ENCODE measurements around the gene MTHFD1L.

Gene MTHFD1L

DNA sequence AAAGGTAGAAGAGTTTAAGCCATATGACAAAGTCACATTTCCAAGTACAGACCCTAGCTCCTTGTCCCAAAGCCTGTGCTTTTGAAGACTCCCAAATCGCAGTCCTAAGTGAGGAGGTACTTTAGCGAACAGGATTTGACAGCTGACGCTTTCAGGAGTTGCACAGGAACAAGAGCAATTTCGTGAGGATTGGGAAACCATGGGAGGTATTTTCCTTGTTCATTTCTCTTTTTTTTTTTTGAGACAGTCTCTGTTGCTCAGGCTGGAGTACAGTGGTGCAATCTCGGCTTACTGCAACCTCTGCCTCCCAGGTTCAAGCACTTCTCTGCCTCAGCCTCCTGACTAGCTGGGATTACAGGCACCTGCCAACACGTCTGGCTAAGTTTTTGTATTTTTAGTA lies 150.6 kb downstream of the MTHFD1L start:
- H3K4me3 Mint-ChIP-seq: no peak overlapping the region
- no peaks in the 10 kb centered on the region for H3K4me1 Mint-ChIP-seq
- no peaks in the 10 kb centered on the region for H3K27me3 Mint-ChIP-seq
- no peaks in the 10 kb centered on the region for H3K9me3 Mint-ChIP-seq
- H3K27ac Mint-ChIP-seq: no peak overlapping the region
- H3K36me3 Mint-ChIP-seq: peaks cover 11% of the 10 kb centered on the region

DNA sequence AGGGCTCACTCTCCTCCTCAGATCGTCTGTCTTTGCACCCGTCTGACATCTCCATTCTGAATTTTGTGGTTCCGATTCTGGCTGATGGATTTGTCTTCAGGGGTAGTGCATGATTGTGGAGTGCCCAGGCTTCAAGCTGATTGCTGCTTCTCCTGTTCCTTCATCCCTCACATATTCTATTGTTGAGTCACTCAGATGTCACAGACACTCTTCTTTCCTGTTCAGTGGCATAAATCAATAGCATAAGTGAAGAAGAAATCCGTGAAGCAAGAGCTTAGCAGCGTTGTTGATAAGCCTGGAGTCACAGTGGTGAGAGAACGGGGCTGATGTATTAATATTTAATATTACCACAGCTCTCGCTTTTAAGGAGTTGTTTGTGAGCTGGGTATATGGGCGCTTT lies 152.5 kb downstream of the MTHFD1L start:
- Mint-ChIP-seq H3K27me3 (no peaks in the 10 kb centered on the region), H3K27ac (no peak overlapping the region), H3K9me3 (no peaks in the 10 kb centered on the region), H3K36me3 (peaks cover 14% of the 10 kb centered on the region), H3K4me1 (no peaks in the 10 kb centered on the region), H3K4me3 (no peak overlapping the region)

DNA sequence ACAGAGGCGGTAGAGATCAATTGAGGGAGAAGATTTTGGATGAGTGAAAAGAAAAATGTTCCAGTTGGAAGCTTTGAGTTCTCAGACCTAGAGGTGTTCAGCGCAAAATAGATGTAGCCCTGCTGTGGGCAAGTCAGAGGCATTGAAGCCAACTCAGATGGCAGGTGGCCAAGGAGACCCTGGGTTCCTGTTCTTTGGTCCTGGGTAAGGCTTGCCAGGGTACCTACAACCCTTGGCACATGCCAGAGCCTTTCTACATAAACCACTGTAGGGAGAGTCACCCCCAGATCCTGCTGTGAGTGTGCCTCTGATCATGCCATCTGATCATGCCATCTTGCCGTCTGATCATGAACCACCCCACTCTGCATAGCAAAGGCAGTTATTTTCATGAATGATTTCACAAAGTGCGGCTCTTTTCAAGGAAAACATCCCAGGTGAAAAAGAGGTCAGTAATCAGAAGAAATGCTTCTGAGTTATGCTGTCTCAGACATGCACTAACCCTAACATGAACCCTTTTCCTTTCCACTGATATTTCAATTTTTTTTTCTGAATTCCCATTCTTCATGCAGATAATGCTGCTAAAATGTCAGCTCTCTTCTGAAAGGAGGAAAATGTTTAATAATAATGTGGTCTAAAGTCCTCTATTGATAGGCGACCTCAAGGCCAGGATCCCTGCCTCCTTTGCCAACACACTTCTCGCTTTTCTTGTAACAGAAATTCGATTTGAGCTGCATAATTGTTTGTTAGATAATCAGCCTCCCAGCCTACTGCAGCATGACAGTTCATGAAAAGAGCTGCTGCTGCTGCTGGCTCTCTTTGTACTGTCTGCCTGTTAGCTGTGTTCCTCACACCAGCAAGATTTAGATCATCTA lies 153.6 kb downstream of the MTHFD1L start:
- Mint-ChIP-seq H3K9me3 (no peaks in the 10 kb centered on the region), H3K27me3 (no peaks in the 10 kb centered on the region), H3K27ac (no peak overlapping the region), H3K4me3 (no peak overlapping the region), H3K4me1 (no peaks in the 10 kb centered on the region), H3K36me3 (peaks cover 18% of the 10 kb centered on the region)

DNA sequence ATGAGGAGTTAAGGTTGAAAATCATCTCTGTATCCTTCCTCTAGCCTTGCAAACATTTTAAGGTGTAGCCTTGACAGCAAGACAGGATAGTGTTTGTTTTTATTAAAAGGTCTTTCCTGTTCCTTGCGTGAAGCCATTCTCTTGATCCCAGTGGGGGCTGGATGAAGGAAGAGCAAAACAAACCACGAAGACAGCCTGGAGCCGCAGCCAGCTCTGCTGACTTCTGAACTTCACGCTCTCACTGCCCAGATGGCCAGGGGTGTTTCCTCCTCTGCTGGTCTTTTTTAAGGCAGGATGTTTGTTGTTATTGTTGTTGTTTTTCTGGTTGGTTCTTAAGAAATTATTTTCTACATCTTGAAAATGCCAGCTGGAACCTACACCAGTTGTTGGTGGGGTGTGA lies 156.4 kb downstream of the MTHFD1L start:
- peaks cover 17% of the 10 kb centered on the region for H3K36me3 Mint-ChIP-seq
- H3K9me3 Mint-ChIP-seq: no peaks in the 10 kb centered on the region
- no peaks in the 10 kb centered on the region for H3K4me1 Mint-ChIP-seq
- no peaks in the 10 kb centered on the region for H3K27me3 Mint-ChIP-seq
- no peak overlapping the region for H3K4me3 Mint-ChIP-seq
- H3K27ac Mint-ChIP-seq: no peak overlapping the region

DNA sequence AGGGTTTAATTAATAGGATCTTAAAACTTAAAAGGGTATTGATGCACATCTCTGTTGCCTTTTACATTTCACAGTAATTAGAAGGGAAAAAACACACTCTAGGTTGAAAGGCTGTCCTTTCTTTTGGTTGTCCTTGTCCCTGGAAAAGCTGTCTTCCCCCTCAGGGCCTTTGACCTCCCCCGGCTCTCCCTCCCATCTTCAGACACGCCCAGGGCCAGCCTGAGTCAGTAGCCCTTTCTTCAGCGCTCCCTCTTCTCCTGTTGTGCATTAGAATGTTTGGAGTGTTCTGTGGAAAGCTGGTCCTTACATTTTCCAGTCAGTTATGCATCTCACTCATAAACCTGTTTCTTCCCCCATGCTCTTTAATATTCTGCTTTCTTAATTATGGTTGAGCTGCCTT lies 157.0 kb downstream of the MTHFD1L start:
- Mint-ChIP-seq H3K4me1 (no peaks in the 10 kb centered on the region), H3K4me3 (no peak overlapping the region), H3K36me3 (peaks cover 20% of the 10 kb centered on the region), H3K27ac (no peak overlapping the region), H3K9me3 (no peaks in the 10 kb centered on the region), H3K27me3 (no peaks in the 10 kb centered on the region)

DNA sequence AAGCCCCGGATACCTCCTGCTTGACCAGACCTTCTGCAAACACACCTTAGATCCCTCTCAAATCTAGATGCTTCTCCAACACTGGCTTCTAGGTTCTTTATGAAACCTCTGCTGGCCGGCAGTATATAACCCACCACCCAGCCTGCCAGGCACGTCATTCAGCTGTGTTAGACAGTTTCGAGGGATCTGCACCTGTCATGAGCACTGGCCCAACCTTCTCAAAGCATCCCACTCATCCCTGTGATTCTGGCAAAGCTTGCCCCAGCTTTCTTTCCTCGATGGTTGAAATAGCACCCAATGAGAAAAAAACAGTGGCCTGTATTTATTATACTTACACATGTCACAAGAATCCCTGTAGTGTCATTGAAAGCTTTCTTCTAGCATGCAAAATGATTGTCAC lies 157.8 kb downstream of the MTHFD1L start:
- no peak overlapping the region for H3K4me3 Mint-ChIP-seq
- H3K27ac Mint-ChIP-seq: no peak overlapping the region
- peaks cover 22% of the 10 kb centered on the region for H3K36me3 Mint-ChIP-seq
- H3K9me3 Mint-ChIP-seq: no peaks in the 10 kb centered on the region
- H3K27me3 Mint-ChIP-seq: no peaks in the 10 kb centered on the region
- H3K4me1 Mint-ChIP-seq: no peaks in the 10 kb centered on the region

DNA sequence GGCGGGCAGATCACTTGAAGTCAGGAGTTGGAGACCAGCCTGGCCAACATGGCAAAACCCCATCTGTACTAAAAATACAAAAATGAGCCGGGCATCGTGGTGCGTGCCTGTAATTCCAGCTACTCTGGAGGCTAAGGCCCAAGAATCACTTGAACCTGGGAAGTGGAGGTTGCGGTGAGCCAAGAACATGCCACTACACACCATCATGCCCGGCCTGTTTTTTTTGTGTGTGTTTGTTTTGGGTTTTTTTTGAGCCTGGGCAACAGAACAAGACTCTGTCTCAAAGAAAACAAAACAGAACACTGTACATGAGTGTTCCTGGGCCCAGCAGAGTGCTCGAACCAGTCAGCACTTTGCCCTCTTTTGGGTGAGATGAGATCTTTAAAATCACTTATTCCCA lies 159.1 kb downstream of the MTHFD1L start:
- Mint-ChIP-seq H3K4me1 (no peaks in the 10 kb centered on the region), H3K27ac (no peak overlapping the region), H3K4me3 (no peak overlapping the region), H3K36me3 (peaks cover 22% of the 10 kb centered on the region), H3K9me3 (no peaks in the 10 kb centered on the region), H3K27me3 (no peaks in the 10 kb centered on the region)

DNA sequence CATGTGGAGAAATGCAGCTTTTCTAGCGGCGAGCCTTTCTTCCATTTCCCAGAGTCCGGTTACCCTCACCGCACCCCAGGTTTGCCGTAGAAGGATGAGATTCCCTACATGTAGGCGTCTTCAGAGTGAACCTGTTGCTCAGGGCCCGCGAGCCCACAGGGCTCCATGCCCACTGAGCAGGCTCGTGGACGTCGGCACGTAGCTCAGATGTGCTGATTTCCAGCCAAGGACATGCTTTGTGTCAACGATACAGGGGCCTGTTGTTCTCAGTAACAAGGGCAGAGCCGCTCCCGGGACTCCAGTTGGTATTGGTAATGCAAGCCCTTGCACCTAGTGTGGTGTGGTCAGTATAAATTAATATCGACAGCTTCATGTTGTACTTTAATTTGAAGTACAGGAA lies 159.6 kb downstream of the MTHFD1L start:
- H3K27ac Mint-ChIP-seq: no peak overlapping the region
- H3K4me1 Mint-ChIP-seq: no peaks in the 10 kb centered on the region
- peaks cover 25% of the 10 kb centered on the region for H3K36me3 Mint-ChIP-seq

DNA sequence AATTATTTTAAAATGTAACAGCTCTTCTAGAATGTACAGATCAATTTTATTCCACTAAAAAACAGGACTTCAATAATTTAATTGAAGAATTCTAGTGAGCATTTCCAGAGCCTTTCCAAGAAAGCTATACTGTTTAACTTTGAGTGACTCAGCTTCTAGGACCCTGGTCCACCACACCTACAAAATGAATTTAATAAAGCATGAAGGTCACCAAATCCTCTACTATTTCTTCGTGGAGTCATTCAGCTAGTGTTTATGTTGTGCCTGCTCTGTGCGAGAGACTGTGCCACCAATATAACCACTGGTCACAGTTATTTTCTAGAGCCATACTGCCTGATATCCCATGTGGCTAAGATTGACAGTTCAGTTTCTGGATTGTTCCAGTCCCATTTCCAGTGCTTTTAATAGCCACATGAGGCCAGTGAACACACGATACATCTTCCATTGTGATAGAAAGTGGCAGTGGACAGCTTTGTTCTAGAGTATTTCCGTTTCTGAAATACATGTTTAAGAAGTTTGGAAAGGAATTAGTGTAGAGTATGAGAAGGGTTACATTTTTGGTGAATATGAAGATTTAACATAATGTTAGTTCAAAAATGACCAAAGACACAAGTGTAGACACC lies 160.7 kb downstream of the MTHFD1L start:
- Mint-ChIP-seq H3K36me3 (peaks cover 25% of the 10 kb centered on the region), H3K4me1 (no peaks in the 10 kb centered on the region), H3K27ac (no peak overlapping the region), H3K27me3 (no peaks in the 10 kb centered on the region), H3K9me3 (no peaks in the 10 kb centered on the region), H3K4me3 (no peak overlapping the region)

More for the DNA sequence above, 159.6 kb downstream of the MTHFD1L start:
- H3K27me3 Mint-ChIP-seq: no peaks in the 10 kb centered on the region
- H3K9me3 Mint-ChIP-seq: no peaks in the 10 kb centered on the region
- no peak overlapping the region for H3K4me3 Mint-ChIP-seq

DNA sequence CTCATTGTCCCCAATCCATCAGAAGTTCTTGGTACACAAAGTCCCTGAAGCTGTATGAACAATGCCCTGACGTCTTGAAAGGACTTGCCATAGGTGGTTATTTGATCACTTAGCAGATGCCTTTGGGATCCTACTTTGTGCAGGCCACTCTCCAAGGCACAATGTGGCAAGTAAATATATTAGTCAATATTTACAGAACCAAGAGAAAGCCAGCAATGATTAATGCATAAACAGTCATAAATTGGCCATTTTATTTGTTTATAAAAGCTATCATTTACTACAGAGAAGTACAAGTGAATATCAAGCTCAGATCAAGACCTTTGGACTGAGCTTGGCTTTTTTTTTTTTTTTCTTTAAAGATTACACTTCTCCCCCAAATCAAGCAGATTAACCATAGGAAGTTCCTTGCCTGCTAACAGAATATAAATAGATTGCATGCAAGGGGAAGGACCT lies 161.8 kb downstream of the MTHFD1L start:
- H3K9me3 Mint-ChIP-seq: no peaks in the 10 kb centered on the region
- peaks cover 26% of the 10 kb centered on the region for H3K36me3 Mint-ChIP-seq

DNA sequence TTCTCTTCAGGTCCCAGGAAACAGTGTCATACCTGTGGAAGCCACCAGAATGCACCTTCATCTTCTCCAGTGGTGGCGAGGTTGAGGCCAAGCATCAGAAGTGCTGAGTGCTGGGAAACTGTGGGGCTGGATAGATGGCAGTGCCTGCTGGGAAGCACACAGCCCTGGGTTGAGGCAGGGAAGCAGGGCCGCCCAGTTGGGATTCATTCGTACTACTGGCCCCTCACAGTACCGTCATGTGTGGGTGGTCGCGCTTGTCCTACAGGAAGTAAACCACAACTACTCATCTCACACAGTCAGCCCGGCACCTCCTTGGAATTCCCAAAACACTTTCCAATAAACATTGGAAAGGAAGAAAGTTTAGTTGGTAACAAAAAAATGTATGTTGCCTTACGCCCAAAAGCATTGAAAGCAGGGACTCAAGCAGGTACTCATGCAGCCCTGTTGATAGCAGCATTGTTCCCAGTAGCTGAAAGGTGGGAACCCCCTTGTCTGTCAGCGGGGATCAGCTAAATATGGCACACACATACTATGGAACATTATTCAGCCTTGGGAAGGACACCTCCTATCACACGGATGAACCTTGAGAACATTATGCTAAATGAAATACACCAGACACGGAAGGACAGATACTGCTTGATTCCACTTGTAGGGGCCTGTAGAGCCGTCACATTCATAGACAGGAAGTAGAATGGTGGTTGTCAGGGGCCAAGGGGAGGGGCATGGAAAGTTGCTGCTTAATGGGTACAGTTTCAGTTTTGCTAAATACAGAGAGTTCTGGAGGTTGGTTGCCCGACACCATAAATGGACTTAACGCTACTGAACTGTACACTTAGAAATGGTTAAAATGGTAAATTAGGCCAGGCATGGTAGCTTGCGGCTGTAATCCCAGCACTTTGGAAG lies 162.7 kb downstream of the MTHFD1L start:
- Mint-ChIP-seq H3K9me3 (no peaks in the 10 kb centered on the region), H3K36me3 (peaks cover 25% of the 10 kb centered on the region), H3K27ac (no peak overlapping the region), H3K27me3 (no peaks in the 10 kb centered on the region), H3K4me1 (no peaks in the 10 kb centered on the region), H3K4me3 (no peak overlapping the region)

More for the DNA sequence above, 161.8 kb downstream of the MTHFD1L start:
- Mint-ChIP-seq H3K4me3 (no peak overlapping the region), H3K27me3 (no peaks in the 10 kb centered on the region), H3K4me1 (no peaks in the 10 kb centered on the region), H3K27ac (no peak overlapping the region)

DNA sequence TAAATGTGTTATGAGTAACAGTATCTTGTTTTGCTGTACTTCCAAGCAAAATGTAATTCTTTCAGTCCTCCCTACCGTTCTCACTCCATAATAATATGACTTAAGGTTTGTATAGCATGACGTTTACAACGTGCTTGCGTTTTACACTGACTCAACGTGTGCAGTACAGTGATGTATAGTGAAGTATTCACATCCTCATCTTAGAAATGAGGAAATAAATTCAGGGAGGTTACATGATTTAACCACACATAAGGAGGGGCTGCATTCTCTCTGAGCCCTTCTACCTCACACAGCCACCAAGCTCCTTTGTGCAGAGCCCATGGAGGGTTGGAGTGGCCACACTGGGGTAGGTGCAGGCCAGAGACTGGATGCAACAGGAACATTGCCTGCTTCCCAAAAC lies 164.5 kb downstream of the MTHFD1L start:
- Mint-ChIP-seq H3K4me1 (no peaks in the 10 kb centered on the region), H3K36me3 (peaks cover 24% of the 10 kb centered on the region), H3K4me3 (no peak overlapping the region), H3K27ac (no peak overlapping the region), H3K27me3 (no peaks in the 10 kb centered on the region), H3K9me3 (no peaks in the 10 kb centered on the region)

DNA sequence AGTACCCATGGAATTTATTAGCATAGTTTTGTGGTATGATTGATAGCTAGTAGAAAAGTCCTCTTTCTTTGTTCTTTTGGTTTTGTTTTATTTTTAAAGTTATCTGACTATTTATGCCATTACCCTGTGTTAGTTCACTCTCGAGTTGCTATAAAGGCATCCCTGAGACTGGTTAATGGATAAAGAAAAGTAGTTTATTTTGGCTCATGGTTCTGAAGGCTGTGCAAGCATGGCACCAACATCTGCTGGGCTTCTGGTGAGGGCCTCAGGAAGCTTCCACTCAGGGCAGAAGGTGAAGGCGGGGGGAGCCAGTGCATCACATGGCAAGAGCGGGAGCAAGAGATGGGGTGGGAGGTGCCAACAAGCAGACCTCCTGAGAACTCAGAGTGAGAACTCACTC lies 166.5 kb downstream of the MTHFD1L start:
- Mint-ChIP-seq H3K4me1 (no peaks in the 10 kb centered on the region), H3K27ac (no peak overlapping the region), H3K9me3 (no peaks in the 10 kb centered on the region), H3K36me3 (peaks cover 29% of the 10 kb centered on the region), H3K27me3 (no peaks in the 10 kb centered on the region), H3K4me3 (no peak overlapping the region)

DNA sequence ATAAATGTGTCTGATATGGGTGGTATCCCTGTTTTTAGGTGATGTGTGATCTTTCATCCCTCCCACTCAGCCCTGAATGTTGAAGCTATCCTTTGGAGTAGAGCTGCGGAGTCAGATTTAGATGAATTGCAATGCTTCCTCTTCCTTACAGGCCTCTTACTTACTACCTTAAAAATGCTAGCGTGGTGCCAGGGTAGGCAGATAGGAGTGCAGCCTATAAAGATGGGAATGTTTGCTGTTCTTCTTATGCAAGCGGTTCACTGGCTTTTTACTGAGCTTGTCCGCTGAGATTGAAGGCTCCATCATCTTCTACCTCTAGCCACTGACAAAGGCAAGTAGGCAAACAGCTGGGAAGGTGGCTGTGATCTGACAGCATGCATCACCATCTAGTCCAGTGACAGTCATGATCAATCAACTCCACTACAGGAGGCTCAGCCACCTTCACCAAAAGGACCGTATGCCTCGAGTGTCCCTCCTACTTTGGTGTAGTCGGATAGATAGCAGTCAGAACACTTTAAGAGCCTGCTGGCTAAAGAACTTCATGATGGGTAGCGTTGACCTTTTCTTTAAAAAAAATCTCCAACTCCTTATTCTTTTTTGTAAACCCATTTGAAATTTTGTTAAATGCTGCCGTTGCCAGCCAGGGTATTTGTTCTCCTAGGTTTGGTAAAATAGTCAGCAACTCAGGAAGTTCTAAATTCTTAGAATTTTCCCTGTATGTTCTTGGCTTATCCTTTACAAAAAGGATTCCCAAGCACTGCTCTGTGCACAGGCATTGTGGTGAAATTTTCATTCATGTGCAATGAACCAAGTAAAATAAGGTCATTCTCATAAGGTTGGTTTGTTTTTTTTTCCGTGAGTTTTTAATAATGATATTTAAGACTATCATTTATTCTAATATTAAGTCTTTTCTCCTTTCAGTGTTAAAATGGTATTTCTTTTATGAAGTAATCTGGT lies 169.6 kb downstream of the MTHFD1L start:
- Mint-ChIP-seq H3K4me3 (no peak overlapping the region), H3K27me3 (no peaks in the 10 kb centered on the region), H3K4me1 (no peaks in the 10 kb centered on the region), H3K36me3 (peaks cover 39% of the 10 kb centered on the region), H3K27ac (no peak overlapping the region), H3K9me3 (no peaks in the 10 kb centered on the region)
